Measurements from ENCODE around the gene PPP2R3C. TPM values are rescaled to one million over a fixed set of nuclear protein-coding genes. Genes with fewer than 3 reads are reported as not detected.
A peak's percentile ranks its signal among the peaks of the same experiment; 100 is the strongest.

Gene PPP2R3C
- total and polyA plus RNA-seq, 2 of the 13 experiments (the other 11 are each of a cell fraction or from before 2014, with no cell fraction given): 63.4 to 102 TPM

DNA sequence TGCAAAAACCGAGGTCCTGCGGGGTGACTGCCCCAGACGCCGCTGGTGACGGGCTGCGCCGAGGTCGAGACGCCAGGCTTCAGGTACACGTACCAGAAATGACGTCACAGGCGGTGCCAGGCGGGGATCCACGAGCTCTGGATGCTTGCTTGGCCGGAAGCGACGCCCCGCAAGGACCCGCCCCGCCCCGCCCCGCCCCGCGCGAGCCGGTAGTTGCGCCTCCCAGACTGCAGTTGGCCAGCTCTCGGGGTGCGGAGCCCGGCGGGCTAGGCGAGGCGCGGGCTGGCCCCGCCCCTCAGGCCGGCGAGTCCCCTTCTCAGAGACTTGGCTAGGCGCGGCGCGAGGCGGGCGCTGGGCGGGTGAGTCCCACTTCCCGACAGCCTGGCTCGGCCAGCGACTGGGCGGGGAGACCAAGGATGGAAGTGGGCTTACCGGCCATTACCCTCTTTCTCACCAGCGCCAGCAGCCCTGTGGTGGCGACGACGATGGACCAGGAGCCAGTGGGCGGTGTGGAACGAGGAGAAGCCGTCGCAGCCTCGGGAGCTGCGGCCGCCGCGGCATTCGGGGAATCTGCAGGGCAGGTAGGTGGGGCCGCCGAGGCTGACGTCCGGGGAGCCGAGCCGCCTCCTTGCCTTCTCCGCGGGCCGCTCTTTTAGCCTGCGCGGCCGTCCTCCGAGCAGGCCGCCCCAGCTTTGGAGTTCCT, 75.6 kb downstream of the PPP2R3C start, which contains the start of gene FAM177A1 (continued):
- peak; percentile 98 for TF ChIP-seq HES4 (CRISPR knock-in tag; IDR thresholded peaks at IDR 0.05; ENCODE audit: borderline replicate concordance)
- peak; percentile 88 for TF ChIP-seq ZBTB7B (CRISPR knock-in tag; IDR thresholded peaks at IDR 0.05)
- no peak; the same call in 1 of the 2 replicates for TF ChIP-seq RFX3 (CRISPR knock-in tag; IDR thresholded peaks at IDR 0.05)
- TF ChIP-seq ATRX (CRISPR knock-in tag; IDR thresholded peaks at IDR 0.05; ENCODE audit: borderline replicate concordance): no peak
- TF ChIP-seq ZFP36L1 (CRISPR knock-in tag; IDR thresholded peaks at IDR 0.05): peak; percentile 98
- peak; percentile 9 for TF ChIP-seq HMG20A (CRISPR knock-in tag; IDR thresholded peaks at IDR 0.05; ENCODE audit: borderline replicate concordance)
- TF ChIP-seq RFXAP (CRISPR knock-in tag; IDR thresholded peaks at IDR 0.05; ENCODE audit: borderline replicate concordance): peak; percentile 94
- TF ChIP-seq, protein P1, sequence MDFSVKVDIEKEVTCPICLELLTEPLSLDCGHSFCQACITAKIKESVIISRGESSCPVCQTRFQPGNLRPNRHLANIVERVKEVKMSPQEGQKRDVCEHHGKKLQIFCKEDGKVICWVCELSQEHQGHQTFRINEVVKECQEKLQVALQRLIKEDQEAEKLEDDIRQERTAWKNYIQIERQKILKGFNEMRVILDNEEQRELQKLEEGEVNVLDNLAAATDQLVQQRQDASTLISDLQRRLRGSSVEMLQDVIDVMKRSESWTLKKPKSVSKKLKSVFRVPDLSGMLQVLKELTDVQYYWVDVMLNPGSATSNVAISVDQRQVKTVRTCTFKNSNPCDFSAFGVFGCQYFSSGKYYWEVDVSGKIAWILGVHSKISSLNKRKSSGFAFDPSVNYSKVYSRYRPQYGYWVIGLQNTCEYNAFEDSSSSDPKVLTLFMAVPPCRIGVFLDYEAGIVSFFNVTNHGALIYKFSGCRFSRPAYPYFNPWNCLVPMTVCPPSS (IDR thresholded peaks at IDR 0.05): no peak
- TF ChIP-seq TERF1 (CRISPR knock-in tag; IDR thresholded peaks at IDR 0.05): peak; percentile 97
- no peak for TF ChIP-seq ZNF354B (CRISPR knock-in tag; IDR thresholded peaks at IDR 0.05)
- peak; percentile 51 for TF ChIP-seq ETV6 (CRISPR knock-in tag; conservative IDR thresholded peaks at IDR 0.05)
- TF ChIP-seq RBM22 (optimal IDR thresholded peaks at IDR 0.05; ENCODE audit: low read length): no peak
- TF ChIP-seq HNRNPL (IDR thresholded peaks at IDR 0.05; ENCODE audit: low read depth, low read length): no peak
- peak; percentile 99 for TF ChIP-seq ZFP82 (CRISPR knock-in tag; IDR thresholded peaks at IDR 0.05; ENCODE audit: borderline replicate concordance)
- TF ChIP-seq ZUFSP (CRISPR knock-in tag; IDR thresholded peaks at IDR 0.05; ENCODE audit: borderline replicate concordance): no peak
- TF ChIP-seq ZNF512B (CRISPR knock-in tag; IDR thresholded peaks at IDR 0.05; ENCODE audit: borderline replicate concordance): peak; percentile 93
- no peak for TF ChIP-seq ATM (IDR thresholded peaks at IDR 0.05; ENCODE audit: borderline replicate concordance)
- TF ChIP-seq CHD2 (IDR thresholded peaks at IDR 0.05; ENCODE audit: low read depth, low read length): 0 out of 2 replicates have a peak, but pooled peaks have one; percentile 56
- no peak for TF ChIP-seq ZNF207 (IDR thresholded peaks at IDR 0.05; ENCODE audit: borderline replicate concordance)
- TF ChIP-seq TFE3 (CRISPR knock-in tag; IDR thresholded peaks at IDR 0.05): peak; percentile 53; the same call in 1 of the 2 replicates
- TF ChIP-seq KDM2A (CRISPR knock-in tag; IDR thresholded peaks at IDR 0.05; ENCODE audit: borderline replicate concordance, low read depth): peak; percentile 97
- TF ChIP-seq ZBTB21 (CRISPR knock-in tag; IDR thresholded peaks at IDR 0.05): peak; percentile 98
